ENCODE measurements around the gene IPO13. TPM values are rescaled to one million over a fixed set of nuclear protein-coding genes. Genes with fewer than 3 reads are reported as not detected.

The IPO13 gene
- total and polyA plus RNA-seq, 2 experiments from 2014 or later: 20.6 to 30.7 TPM

DNA sequence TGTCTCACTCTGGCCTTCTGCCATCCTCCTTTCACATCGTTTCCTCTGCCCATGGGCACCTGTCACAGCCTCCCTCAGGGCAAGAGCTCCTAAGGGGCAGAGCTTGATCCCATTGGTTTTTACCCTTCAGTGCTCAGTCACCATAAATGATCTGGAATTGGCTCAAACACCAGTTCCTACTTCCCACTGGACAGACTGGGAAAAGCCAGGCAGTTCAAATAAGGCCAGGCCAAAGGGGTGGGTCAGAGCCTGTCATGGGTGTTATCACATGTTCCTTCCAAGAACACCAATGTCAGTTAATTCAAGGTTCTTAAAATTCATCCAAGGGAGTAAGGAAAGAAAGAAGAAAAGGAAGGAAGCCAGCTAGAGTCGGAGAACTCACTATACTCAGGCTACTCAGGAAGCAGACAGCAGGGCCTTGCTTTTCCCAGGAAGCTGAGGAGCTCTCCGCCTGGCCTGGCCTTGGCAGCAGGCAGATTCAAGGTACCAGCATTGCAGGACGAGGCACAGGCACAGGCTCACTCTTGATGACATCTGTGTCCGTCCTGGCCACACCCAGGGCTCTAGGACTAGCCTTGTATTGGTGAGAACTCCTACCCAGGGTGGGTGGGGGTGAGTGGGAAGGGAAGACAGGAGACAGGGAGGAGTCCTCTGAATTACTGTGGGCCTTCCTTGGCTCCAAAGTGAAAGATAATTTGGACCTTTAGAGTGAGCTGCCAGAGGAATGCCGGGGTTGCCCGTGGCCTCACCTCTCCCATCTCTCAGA lies 45.4 kb upstream of the IPO13 start:
- no peaks in the 10 kb centered on the region for H3K36me3 ChIP-seq (replicated peaks; ENCODE audit: insufficient read depth, low read depth)
- H3K27me3 ChIP-seq: no peaks in the 10 kb centered on the region
- TF ChIP-seq EZH2phosphoT487 (IDR thresholded peaks at IDR 0.05; ENCODE audit: low read depth, severe bottlenecking, unreplicated experiment) (no peak), CTCF (IDR thresholded peaks at IDR 0.05; ENCODE audit: poor library complexity) (no peak), EZH2 (IDR thresholded peaks at IDR 0.05; ENCODE audit: borderline replicate concordance) (no peak)
- no peak overlapping the region for H3K4me2 ChIP-seq
- H3K9me2 ChIP-seq (replicated peaks; ENCODE audit: insufficient read depth): no peaks in the 10 kb centered on the region
- DNase-seq (ENCODE audit: low spot score): no peak
- no peak overlapping the region for H3K4me3 ChIP-seq
- no peak overlapping the region for H3K27ac ChIP-seq
- no peaks in the 10 kb centered on the region for H3K79me2 ChIP-seq
- H3K4me1 ChIP-seq (ENCODE audit: insufficient read depth): no peaks in the 10 kb centered on the region
- H2AFZ ChIP-seq: no peak overlapping the region
- H4K20me1 ChIP-seq (ENCODE audit: insufficient read depth, poor library complexity, severe bottlenecking): no peaks in the 10 kb centered on the region
- WGBS (ENCODE audit: low lambda C conversion rate, missing lambda C conversion rate): 94% methylated on average over 7 of the region's 7 CpGs
- no peaks in the 10 kb centered on the region for H3K9me3 ChIP-seq (ENCODE audit: low read depth)

DNA sequence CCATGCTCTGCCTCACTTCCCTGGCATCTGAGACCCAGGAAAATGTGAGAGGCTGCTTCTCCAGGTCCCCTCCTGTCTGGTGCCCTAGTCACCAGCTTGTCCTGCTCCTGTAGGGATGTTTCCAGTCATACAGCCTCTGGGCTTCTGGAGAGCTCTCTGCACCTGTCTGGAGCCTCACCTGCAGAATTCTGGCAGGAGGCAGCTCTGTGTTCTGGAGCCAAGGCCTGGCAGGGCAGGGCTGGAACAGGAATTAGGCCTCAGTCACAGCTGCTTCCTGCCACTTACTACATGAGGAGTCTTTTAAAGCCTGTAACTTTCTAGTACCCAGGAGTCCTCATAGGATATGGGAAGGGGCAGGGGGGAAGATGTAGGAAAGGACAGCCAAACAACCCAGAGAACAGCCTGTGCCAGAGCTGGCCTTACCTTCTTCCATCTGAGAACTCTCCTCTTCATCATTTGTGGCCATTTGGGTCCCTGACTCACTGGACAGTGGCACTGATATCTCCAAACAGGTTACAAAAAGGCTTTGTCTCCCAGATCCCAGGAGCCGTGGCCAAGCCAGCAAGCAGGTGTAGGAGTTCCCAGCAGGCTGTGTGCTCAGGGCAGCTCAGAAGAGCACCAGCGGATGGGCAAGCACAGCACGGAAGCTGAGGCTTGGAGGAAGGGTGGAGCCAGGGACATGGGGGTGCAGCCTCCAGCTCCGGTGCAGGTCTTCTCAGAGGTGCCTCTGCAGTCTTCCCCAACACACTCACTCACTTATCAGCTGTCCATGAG lies 44.5 kb upstream of the IPO13 start:
- no peak for TF ChIP-seq EZH2 (IDR thresholded peaks at IDR 0.05; ENCODE audit: borderline replicate concordance)
- no peak for TF ChIP-seq EZH2phosphoT487 (IDR thresholded peaks at IDR 0.05; ENCODE audit: low read depth, severe bottlenecking, unreplicated experiment)
- TF ChIP-seq CTCF (IDR thresholded peaks at IDR 0.05; ENCODE audit: poor library complexity): no peak
- H3K4me2 ChIP-seq: no peak overlapping the region
- H3K4me1 ChIP-seq (ENCODE audit: insufficient read depth): no peaks in the 10 kb centered on the region
- H2AFZ ChIP-seq: no peak overlapping the region
- no peak for DNase-seq (ENCODE audit: low spot score)
- no peak overlapping the region for H3K27ac ChIP-seq
- H3K27me3 ChIP-seq: no peaks in the 10 kb centered on the region
- WGBS (ENCODE audit: low lambda C conversion rate, missing lambda C conversion rate): 94% methylated on average over 4 of the region's 4 CpGs
- H3K9me2 ChIP-seq (replicated peaks; ENCODE audit: insufficient read depth): no peaks in the 10 kb centered on the region
- no peaks in the 10 kb centered on the region for H3K79me2 ChIP-seq
- H3K36me3 ChIP-seq (replicated peaks; ENCODE audit: insufficient read depth, low read depth): no peaks in the 10 kb centered on the region
- no peaks in the 10 kb centered on the region for H3K9me3 ChIP-seq (ENCODE audit: low read depth)
- H3K4me3 ChIP-seq: no peak overlapping the region
- no peaks in the 10 kb centered on the region for H4K20me1 ChIP-seq (ENCODE audit: insufficient read depth, poor library complexity, severe bottlenecking)

- Histone ChIP-seq H2AFZ (no peak overlapping the region), H3K9me2 (replicated peaks; ENCODE audit: insufficient read depth) (no peaks in the 10 kb centered on the region), H4K20me1 (ENCODE audit: insufficient read depth, poor library complexity, severe bottlenecking) (no peaks in the 10 kb centered on the region), H3K79me2 (no peaks in the 10 kb centered on the region), H3K36me3 (replicated peaks; ENCODE audit: insufficient read depth, low read depth) (no peaks in the 10 kb centered on the region), H3K4me3 (no peak overlapping the region), H3K27me3 (no peaks in the 10 kb centered on the region), H3K4me1 (ENCODE audit: insufficient read depth) (no peaks in the 10 kb centered on the region), H3K4me2 (no peak overlapping the region), H3K9me3 (ENCODE audit: low read depth) (no peaks in the 10 kb centered on the region), H3K27ac (no peak overlapping the region)
- TF ChIP-seq EZH2 (IDR thresholded peaks at IDR 0.05; ENCODE audit: borderline replicate concordance) (no peak), CTCF (IDR thresholded peaks at IDR 0.05; ENCODE audit: poor library complexity) (no peak), EZH2phosphoT487 (IDR thresholded peaks at IDR 0.05; ENCODE audit: low read depth, severe bottlenecking, unreplicated experiment) (no peak)
- 40% methylated on average over 1 of the region's 7 CpGs for WGBS (ENCODE audit: low lambda C conversion rate, missing lambda C conversion rate)
- no peak for DNase-seq (ENCODE audit: low spot score)
Measured at GRCh38 chr1:43904660-43905551, 41.8 kb upstream of the IPO13 start.

All from hepatocyte (in vitro differentiated cells).